ENCODE data around the gene DISP2.
A peak's percentile ranks its signal among the peaks of the same experiment; 100 is the strongest.

The DISP2 gene

GRCh38 chr15:40357723-40358470, at the start of gene DISP2:
Gene DISP2, plus strand, starts transcription at chr15:40358219. Its CDS starts 103 bp downstream, at chr15:40358322.
- peak; percentile 34 for DNase-seq

- DNase-seq = no peak
Measured at GRCh38 chr15:40309344-40309862, 48.6 kb upstream of the DISP2 start.

GRCh38 chr15:40310001-40310959, 47.7 kb upstream of the DISP2 start:
- DNase-seq = no peak

GRCh38 chr15:40310993-40311392, 47.0 kb upstream of the DISP2 start:
- DNase-seq = no peak

- DNase-seq = no peak
Measured at GRCh38 chr15:40312370-40313158, 45.5 kb upstream of the DISP2 start.

- peak; percentile 45 for DNase-seq
Measured at GRCh38 chr15:40313531-40314398, 44.3 kb upstream of the DISP2 start.

- no peak for DNase-seq
Measured at GRCh38 chr15:40314723-40315276, 43.2 kb upstream of the DISP2 start.

- DNase-seq = no peak
Measured at GRCh38 chr15:40316931-40317330, 41.1 kb upstream of the DISP2 start.

GRCh38 chr15:40317580-40317979, 40.4 kb upstream of the DISP2 start:
- no peak for DNase-seq

GRCh38 chr15:40320409-40320808, 37.6 kb upstream of the DISP2 start:
- DNase-seq = no peak

GRCh38 chr15:40320931-40321371, 37.1 kb upstream of the DISP2 start:
- DNase-seq = peak; percentile 33

GRCh38 chr15:40322531-40323238, 35.3 kb upstream of the DISP2 start:
- DNase-seq = no peak

GRCh38 chr15:40323239-40323952, 34.6 kb upstream of the DISP2 start, which contains the start of gene INAFM2:
Gene INAFM2, plus strand, starts transcription at chr15:40323692. Its CDS starts 364 bp downstream, at chr15:40324056.
- peak; percentile 69 for DNase-seq

- no peak for DNase-seq
Measured at GRCh38 chr15:40323953-40324937, 33.8 kb upstream of the DISP2 start.

GRCh38 chr15:40325188-40325587, 32.8 kb upstream of the DISP2 start:
- no peak for DNase-seq

GRCh38 chr15:40325700-40326099, 32.3 kb upstream of the DISP2 start:
- no peak for DNase-seq

GRCh38 chr15:40327457-40327856, 30.6 kb upstream of the DISP2 start:
- no peak for DNase-seq

GRCh38 chr15:40328176-40328575, 29.8 kb upstream of the DISP2 start:
- DNase-seq = no peak

GRCh38 chr15:40328751-40329150, 29.3 kb upstream of the DISP2 start:
- no peak for DNase-seq

Measured in NCI-H2029 (cell line).